A673 (cell line): ENCODE measurements around the gene STPG4. TPM values are rescaled to one million over a fixed set of nuclear protein-coding genes. Genes with fewer than 3 reads are reported as not detected.

Source experiments
- BruUV-seq: library from RNA; stranded (reverse); fragments of 400-500 nt; replicated peaks from 2 replicates; lab custom pipeline; 2021; lab: Mats Ljungman, UMichigan
- CTCF ChIA-PET: fragments of 300-600 bp; sonication (Branson Sonifier 250); formaldehyde crosslinking; loops from one replicate; lab custom pipeline; 2022; ENCODE audit warnings: antibody characterized with exemption; lab: Charles Lee
- POLR2A ChIA-PET: fragments of 300-600 bp; sonication (Branson Sonifier 250); formaldehyde crosslinking; loops from one replicate; lab custom pipeline; 2022; ENCODE audit warnings: antibody characterized with exemption; ENCODE audit not compliant: low non-redundant PET; lab: Charles Lee
- DNase-seq: peaks from one replicate; pipeline ENCODE4 v3.0.0-alpha.2; 2015; ENCODE audit warnings: low spot score
- H3K27ac ChIP-seq: fragments of 200-600 bp; sonication (generic); 2 replicates; pipeline ENCODE4 v1.5.1; 2016; ENCODE audit warnings: mixed run types, low read depth, mild to moderate bottlenecking, mixed read lengths, antibody characterized with exemption, low read length; ENCODE audit not compliant: poor library complexity, severe bottlenecking
- H3K27me3 ChIP-seq: fragments of 200-600 bp; sonication (generic); replicated peaks from 2 replicates; pipeline ENCODE4 v1.6.1; 2017; ENCODE audit warnings: mixed run types, low read depth, mild to moderate bottlenecking, mixed read lengths, antibody characterized with exemption, low read length; ENCODE audit not compliant: insufficient read depth, poor library complexity
- H3K36me3 ChIP-seq: fragments of 200-600 bp; sonication (generic); 2 replicates; pipeline ENCODE4 v1.6.1; 2016; ENCODE audit warnings: mixed run types, mild to moderate bottlenecking, mixed read lengths, antibody characterized with exemption, low read length; ENCODE audit not compliant: insufficient read depth, poor library complexity, severe bottlenecking
- H3K4me1 ChIP-seq: fragments of 200-600 bp; sonication (generic); 2 replicates; pipeline ENCODE4 v1.6.1; 2017; ENCODE audit warnings: mixed run types, mild to moderate bottlenecking, mixed read lengths, antibody characterized with exemption, low read length; ENCODE audit not compliant: insufficient read depth, poor library complexity, severe bottlenecking
- H3K4me3 ChIP-seq: fragments of 200-600 bp; sonication (generic); 2 replicates; pipeline ENCODE4 v1.5.1; 2016; ENCODE audit warnings: low read depth, mixed run types, mild to moderate bottlenecking, mixed read lengths, low read length; ENCODE audit not compliant: poor library complexity, severe bottlenecking
- H3K9me3 ChIP-seq: fragments of 200-600 bp; sonication (generic); 2 replicates; pipeline ENCODE4 v1.6.1; 2016; ENCODE audit warnings: mixed run types, low read depth, mild to moderate bottlenecking, mixed read lengths, antibody characterized with exemption, low read length; ENCODE audit not compliant: poor library complexity, severe bottlenecking
- CTCF ChIP-seq: fragments of 300-800, 200-600 bp; sonication (generic); conservative IDR thresholded peaks from 2 replicates; pipeline ENCODE4 v1.5.1; 2017; ENCODE audit warnings: low read depth, mild to moderate bottlenecking, antibody characterized with exemption, low read length, moderate library complexity, mixed read lengths
- EZH2 ChIP-seq: fragments of 200-600 bp; sonication (generic); IDR thresholded peaks from 2 replicates; pipeline ENCODE4 v1.6.1; 2017; ENCODE audit warnings: borderline replicate concordance, low read depth, mild to moderate bottlenecking, mixed read lengths, antibody characterized with exemption, low read length; ENCODE audit not compliant: poor library complexity, severe bottlenecking
- intact Hi-C: fragments of 100-400 bp; cut with micrococcal nuclease; formaldehyde crosslinking; loops from one replicate; pipeline ENCODE4 v1.10.0; 2022; ENCODE audit not compliant: unreplicated experiment
- total RNA-seq: library from RNA; stranded (reverse); gene quantifications from 2 replicates; pipeline ENCODE4 v1.2.3, GENCODE V29; 2021

The STPG4 gene
- total RNA-seq, 1 experiment from 2014 or later = 0.75 TPM

DNA sequence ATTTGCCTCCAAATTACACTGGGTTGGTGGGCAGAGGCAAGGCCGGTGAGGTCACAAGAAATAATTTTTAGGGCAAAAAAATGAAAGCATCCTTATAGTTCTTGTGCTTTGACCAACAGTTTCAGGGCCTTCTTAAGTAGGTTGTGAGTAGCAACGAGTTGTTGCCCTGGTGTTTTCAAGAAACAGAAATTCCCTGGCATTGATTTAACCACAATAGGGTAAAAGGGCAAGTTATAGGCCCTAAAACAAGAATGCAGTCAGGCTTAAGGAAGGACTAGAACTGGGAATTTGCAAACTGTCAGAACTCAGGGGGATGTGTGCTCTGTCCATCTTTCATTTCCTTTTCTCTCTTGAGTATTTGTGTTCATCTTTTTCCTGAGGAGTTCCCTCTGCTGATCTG is 46.1 kb upstream of the STPG4 start:
- BruUV-seq = no TSS peak
- Histone ChIP-seq H3K27me3 (no peaks in the 10 kb centered on the region), H3K4me3 (no peak overlapping the region), H3K9me3 (no peaks in the 10 kb centered on the region), H3K27ac (no peak overlapping the region), H3K4me1 (peaks cover 17% of the 10 kb centered on the region), H3K36me3 (no peaks in the 10 kb centered on the region)
- no peak for TF ChIP-seq EZH2
- TF ChIP-seq CTCF = no peak
- intact Hi-C loops = no loop called here
- no peak for DNase-seq
- CTCF ChIA-PET = no interaction called here
- POLR2A ChIA-PET = no interaction called here

- Histone ChIP-seq H3K36me3 (no peaks in the 10 kb centered on the region), H3K4me3 (no peak overlapping the region), H3K27me3 (no peaks in the 10 kb centered on the region), H3K4me1 (peaks cover 31% of the 10 kb centered on the region), H3K9me3 (no peaks in the 10 kb centered on the region), H3K27ac (no peak overlapping the region)
- POLR2A ChIA-PET = no interaction called here
- no TSS peak for BruUV-seq
- TF ChIP-seq EZH2 (no peak), CTCF (no peak)
- intact Hi-C loops = no loop called here
- CTCF ChIA-PET = no interaction called here
- no peak for DNase-seq
Observed at GRCh38 chr2:47198985-47199451, 43.9 kb upstream of the STPG4 start.

GRCh38 chr2:47196499-47196898 is 41.4 kb upstream of the STPG4 start:
- H3K4me1 ChIP-seq = peaks cover 56% of the 10 kb centered on the region
- no peaks in the 10 kb centered on the region for H3K9me3 ChIP-seq
- intact Hi-C loops = no loop called here
- no peak overlapping the region for H3K4me3 ChIP-seq
- ChIA-PET CTCF (no interaction called here), POLR2A (interaction anchor here (0.6 kb wide), 1 partner anchor 22 kb away, joined by 6 read pairs; no protein-coding TSS in a partner anchor)
- no peaks in the 10 kb centered on the region for H3K36me3 ChIP-seq
- TF ChIP-seq EZH2 (no peak), CTCF (no peak)
- no peak overlapping the region for H3K27ac ChIP-seq
- DNase-seq = no peak
- no TSS peak for BruUV-seq
- no peaks in the 10 kb centered on the region for H3K27me3 ChIP-seq
